GM12865 (cell line): ENCODE data around the gene GPR35.

Source experiments
- DNase-seq: peaks from one replicate; pipeline ENCODE4 v3.0.0; 2010; ENCODE audit warnings: low read depth
- H3K4me3 ChIP-seq: 2 replicates; pipeline ENCODE4 v1.5.1; 2011; ENCODE audit warnings: mild to moderate bottlenecking, low read depth, low read length, control low read depth
- CTCF ChIP-seq: IDR thresholded peaks from 2 replicates; pipeline ENCODE4 v1.5.1; 2011; ENCODE audit warnings: low read length, control low read depth, low read depth, inconsistent platforms; ENCODE audit not compliant: insufficient read depth; ENCODE audit errors: missing control alignments

The GPR35 gene

GRCh38 chr2:240618776-240619175 is 6.5 kb upstream of the GPR35 start:
- no peak overlapping the region for H3K4me3 ChIP-seq
- no peak for DNase-seq
- TF ChIP-seq CTCF: no peak

- TF ChIP-seq CTCF: no peak
- peak; percentile 58 for DNase-seq
- no peak overlapping the region for H3K4me3 ChIP-seq
These were observed 5.7 kb upstream of the GPR35 start for GRCh38 chr2:240619506-240620148.

- H3K4me3 ChIP-seq: no peak overlapping the region
- DNase-seq: no peak
- TF ChIP-seq CTCF: no peak
These were observed 5.0 kb upstream of the GPR35 start for GRCh38 chr2:240620149-240620731.

- DNase-seq: peak; percentile 42
- H3K4me3 ChIP-seq: no peak overlapping the region
- no peak for TF ChIP-seq CTCF
These were observed 4.4 kb upstream of the GPR35 start for GRCh38 chr2:240620859-240621258.

GRCh38 chr2:240622060-240622411 is 3.2 kb upstream of the GPR35 start:
- H3K4me3 ChIP-seq: no peak overlapping the region
- DNase-seq: no peak
- TF ChIP-seq CTCF: no peak

- DNase-seq: no peak
- no peak overlapping the region for H3K4me3 ChIP-seq
These were observed 2.6 kb upstream of the GPR35 start for GRCh38 chr2:240622531-240623235.

More at GRCh38 chr2:240622531-240623235, 2.6 kb upstream of the GPR35 start:
- no peak for TF ChIP-seq CTCF
